Hepatocyte (in vitro differentiated cells): Measurements from ENCODE around the gene YIPF4.
"Not testable (repeated sequence)": the region's sequence is repeated elsewhere in the genome, so short reads cannot be mapped to it uniquely, and the experiment has no call there.

Source experiments
- EZH2 ChIP-seq: fragments of 200-600 bp; sonication (generic); IDR thresholded peaks from 2 replicates; pipeline ENCODE4 v1.6.1; 2016; ENCODE audit warnings: antibody characterized with exemption, mild to moderate bottlenecking, borderline replicate concordance
- TF ChIP-seq, protein P1 (sequence below): fragments of 200-600 bp; sonication (generic); IDR thresholded peaks from 2 replicates; pipeline ENCODE4 v1.5.1; 2016; ENCODE audit warnings: antibody characterized with exemption, mild to moderate bottlenecking; ENCODE audit not compliant: poor library complexity

DNA sequence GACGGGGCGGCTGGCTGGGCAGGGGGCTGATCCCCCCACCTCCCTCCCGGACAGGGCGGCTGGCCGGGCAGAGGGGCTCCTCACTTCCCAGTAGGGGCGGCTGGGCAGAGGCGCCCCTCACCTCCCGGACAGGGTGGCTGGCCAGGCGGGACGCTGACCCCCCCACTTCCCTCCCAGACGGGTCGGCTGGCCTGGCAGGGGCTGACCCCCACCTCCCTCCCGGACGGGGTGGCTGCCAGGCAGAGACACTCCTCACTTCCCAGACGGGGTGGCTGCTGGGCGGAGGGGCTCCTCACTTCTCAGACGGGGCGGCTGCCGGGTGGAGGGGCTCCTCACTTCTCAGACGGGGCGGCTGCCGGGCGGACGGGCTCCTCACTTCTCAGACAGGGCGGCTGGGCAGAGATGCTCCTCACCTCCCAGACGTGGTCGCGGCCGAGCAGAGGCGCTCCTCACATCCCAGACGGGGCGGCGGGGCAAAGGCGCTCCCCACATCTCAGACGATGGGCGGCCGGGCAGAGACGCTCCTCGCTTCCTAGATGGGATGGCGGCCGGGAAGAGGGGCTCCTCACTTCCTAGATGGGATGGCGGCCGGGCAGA is 16.4 kb downstream of the YIPF4 start:
- TF ChIP-seq, protein P1, sequence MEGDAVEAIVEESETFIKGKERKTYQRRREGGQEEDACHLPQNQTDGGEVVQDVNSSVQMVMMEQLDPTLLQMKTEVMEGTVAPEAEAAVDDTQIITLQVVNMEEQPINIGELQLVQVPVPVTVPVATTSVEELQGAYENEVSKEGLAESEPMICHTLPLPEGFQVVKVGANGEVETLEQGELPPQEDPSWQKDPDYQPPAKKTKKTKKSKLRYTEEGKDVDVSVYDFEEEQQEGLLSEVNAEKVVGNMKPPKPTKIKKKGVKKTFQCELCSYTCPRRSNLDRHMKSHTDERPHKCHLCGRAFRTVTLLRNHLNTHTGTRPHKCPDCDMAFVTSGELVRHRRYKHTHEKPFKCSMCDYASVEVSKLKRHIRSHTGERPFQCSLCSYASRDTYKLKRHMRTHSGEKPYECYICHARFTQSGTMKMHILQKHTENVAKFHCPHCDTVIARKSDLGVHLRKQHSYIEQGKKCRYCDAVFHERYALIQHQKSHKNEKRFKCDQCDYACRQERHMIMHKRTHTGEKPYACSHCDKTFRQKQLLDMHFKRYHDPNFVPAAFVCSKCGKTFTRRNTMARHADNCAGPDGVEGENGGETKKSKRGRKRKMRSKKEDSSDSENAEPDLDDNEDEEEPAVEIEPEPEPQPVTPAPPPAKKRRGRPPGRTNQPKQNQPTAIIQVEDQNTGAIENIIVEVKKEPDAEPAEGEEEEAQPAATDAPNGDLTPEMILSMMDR, result not testable (repeated sequence)
- not testable (repeated sequence) for TF ChIP-seq EZH2
